Eye (tissue), 1 donor: Measurements from ENCODE around the gene EIF4EBP2.

Source experiments
- DNase-seq: peaks from one replicate; pipeline ENCODE4 v3.0.0-alpha.2; 2015

The EIF4EBP2 gene, protein sequence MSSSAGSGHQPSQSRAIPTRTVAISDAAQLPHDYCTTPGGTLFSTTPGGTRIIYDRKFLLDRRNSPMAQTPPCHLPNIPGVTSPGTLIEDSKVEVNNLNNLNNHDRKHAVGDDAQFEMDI

DNA sequence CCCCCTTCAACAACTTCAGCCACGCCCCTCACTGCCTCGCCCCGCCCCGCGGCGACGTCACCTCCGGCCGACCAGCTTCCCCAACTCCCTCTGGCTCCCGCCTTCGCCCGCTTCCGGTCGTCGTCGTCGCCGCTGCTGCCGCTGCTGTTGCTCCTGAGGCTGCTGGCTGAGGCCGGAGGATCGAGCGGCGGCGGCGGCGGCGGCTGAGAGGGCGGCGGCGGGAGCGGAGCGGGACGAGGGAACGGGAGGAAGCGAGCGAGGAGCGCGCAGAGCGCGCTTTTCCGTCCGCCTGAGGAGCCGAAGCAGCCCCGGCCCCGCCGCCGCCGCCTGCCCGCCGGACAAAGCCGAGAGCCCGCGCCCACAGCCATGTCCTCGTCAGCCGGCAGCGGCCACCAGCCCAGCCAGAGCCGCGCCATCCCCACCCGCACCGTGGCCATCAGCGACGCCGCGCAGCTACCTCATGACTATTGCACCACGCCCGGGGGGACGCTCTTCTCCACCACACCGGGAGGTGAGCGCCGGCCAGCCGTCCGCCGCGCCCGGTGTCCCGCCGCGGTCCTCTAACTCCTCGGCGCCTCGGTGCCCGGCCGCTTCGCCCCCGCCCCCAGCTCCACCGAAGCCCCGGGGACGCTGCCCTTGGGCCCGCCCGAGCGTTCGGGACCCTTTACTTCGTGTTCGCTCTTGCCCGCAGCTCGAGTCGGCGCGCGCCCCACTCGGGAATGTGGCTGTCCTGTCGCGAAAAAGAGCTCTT, at the start of gene EIF4EBP2:
TSS of gene EIF4EBP2 (plus strand) at position 110 of the 751 bp plus-strand sequence. CDS start at position 367, 257 bp downstream.
- DNase-seq: peak; percentile 99

DNA sequence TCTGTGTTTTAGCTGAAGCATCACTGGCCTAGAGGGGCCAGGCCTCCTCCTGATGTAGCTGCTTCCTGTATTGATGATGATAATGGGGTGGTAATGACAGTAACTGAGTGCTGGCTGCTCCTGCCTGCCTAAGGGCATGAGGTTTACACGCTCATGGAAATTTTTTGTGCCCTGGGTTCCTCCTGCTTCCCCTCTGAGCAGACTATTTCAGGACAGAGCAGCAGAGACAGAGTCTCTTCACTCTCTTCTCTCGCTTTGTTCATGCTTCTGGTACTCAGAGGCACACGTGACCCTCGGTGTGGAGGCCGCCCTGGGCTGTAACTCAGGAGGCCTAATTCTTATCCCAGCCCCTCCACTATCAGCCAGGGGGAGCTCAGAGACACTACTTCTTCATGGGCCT, 49.4 kb upstream of the EIF4EBP2 start:
- DNase-seq: peak; percentile 58

GRCh38 chr10:70355051-70356021, 48.6 kb upstream of the EIF4EBP2 start:
- peak; percentile 76 for DNase-seq

GRCh38 chr10:70357565-70357964, 46.4 kb upstream of the EIF4EBP2 start:
- no peak for DNase-seq

GRCh38 chr10:70358446-70358845, 45.5 kb upstream of the EIF4EBP2 start:
- DNase-seq: no peak

- DNase-seq: no peak
Measured at GRCh38 chr10:70359017-70359550, 44.9 kb upstream of the EIF4EBP2 start.

- no peak for DNase-seq
Measured at GRCh38 chr10:70360215-70360614, 43.7 kb upstream of the EIF4EBP2 start.

DNA sequence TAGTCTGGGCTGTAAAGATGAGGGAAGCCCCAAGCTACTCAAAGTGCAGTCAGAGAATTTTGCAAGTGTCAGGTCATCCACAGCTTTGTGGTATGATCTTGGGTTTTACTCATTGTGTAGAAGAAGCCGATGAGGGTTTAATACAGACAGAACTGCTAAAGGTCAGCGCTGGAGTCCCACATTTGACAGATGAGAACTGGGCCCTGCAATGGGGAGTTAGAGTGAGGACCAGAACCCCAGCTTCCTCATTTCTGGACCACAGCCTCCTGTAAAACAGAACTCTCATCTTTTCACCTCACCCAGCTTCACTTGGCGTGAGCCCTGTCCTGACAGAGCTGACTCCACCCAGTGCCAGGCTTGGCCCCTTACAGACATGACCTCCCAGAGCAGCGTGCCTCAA, 41.6 kb upstream of the EIF4EBP2 start:
- DNase-seq: no peak

GRCh38 chr10:70363292-70363691, 40.7 kb upstream of the EIF4EBP2 start:
- DNase-seq: no peak

GRCh38 chr10:70363971-70364771, 39.8 kb upstream of the EIF4EBP2 start:
- DNase-seq: peak; percentile 95

DNA sequence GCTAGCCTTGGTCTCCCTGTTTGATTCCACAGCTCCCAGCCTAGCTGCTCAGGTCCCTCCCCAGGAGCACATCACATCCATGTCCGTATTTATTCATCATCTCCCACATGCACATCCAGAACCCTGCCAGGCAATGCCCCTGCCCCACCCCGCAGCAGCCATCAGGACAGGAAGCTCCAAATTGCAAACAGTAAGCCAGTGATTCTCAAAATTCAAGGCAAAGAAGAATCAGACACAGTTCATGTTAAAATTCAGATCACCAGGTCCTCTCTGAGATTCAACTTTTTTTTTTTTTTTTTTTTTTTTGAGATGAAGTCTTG, 39.2 kb upstream of the EIF4EBP2 start:
- DNase-seq: no peak

DNA sequence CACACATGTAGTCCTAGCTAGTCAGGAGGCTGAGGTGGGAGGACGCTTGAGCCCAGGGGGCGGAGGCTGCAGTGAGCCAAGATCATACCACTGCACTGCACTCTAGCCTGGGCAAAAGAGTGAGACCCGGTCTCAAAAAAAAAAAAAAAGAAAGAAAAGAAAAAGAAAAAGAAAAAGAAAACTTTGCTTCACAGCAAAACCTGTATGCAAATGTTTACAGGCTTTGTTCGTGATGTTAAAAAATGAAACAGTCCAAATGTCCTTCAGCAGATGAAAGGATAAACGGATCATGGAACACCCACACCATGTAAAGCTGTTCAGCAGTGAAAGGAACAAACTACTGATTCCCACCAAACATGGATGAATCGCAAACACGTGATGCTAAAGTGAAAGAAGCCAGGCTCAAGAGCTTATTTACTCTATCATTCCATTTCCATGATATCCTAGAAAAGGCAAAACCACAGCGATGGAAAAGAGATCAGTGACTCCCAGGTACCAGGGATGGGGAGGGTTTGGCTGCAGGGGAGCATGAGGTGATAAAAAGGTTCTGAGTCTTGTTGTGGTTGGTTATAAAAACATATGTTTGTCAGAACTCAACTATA, 36.6 kb upstream of the EIF4EBP2 start:
- DNase-seq: no peak

DNA sequence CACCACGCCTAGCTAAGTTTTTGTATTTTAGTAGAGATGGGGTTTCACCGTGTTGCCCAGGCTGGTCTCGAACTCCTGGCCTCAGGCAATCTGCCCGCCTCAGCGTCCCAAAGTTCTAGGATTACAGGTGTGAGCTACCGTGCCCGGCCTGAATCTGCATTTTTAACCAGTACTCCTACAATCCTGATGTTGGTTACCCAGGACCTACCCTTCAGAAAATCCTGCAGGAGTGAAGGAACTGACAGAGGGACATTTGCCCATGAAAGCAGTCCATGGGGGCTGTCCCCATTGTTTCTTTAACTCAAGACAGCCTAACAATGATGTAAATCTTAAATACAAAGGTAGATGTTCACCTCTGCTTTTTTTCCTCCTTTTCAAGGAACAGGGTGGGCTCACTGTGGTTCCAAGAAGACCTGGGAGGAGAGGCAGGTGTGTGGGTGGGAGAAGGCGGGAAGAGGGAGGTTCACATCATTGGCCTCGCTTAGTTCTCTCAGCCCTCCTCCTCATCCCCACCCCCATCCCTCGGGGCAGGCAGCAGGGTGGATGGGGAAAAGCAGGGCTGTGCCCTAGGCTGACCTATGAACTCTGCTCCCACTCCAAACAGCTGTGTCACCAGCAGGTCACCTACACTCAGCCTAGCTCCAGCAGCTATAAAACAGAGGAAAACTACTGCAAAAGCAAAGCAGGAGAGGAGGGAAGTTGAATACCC, 35.0 kb upstream of the EIF4EBP2 start:
- DNase-seq: no peak

DNA sequence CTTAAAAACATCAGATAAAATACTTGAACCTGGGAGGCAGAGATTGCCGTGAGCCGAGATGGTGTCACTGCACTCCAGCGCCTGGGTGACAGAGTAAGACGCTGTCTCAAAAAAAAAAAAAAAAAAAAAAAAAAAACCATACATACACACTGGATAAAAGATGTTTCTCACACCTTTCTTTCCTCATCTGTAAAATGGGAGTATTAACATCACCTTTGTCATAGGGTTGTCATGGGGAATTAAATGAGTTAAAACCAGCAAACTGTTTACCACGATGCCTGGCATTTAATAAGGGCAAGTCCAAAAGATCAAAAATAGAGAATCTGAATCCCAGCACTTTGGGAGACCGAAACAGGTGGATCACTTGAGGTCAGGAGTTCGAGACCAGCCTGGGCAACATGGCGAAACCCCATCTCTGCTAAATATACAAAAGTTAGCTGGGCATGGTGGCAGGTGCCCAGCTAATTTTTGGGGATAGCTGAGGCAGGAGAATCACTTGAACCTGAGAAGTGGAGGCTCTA, 34.4 kb upstream of the EIF4EBP2 start:
- DNase-seq: no peak

- DNase-seq: no peak
Measured at GRCh38 chr10:70370766-70371165, 33.2 kb upstream of the EIF4EBP2 start.

GRCh38 chr10:70371846-70372245, 32.1 kb upstream of the EIF4EBP2 start:
- DNase-seq: no peak

- no peak for DNase-seq
Measured at GRCh38 chr10:70374775-70375614, 28.9 kb upstream of the EIF4EBP2 start.

- no peak for DNase-seq
Measured at GRCh38 chr10:70376436-70377378, 27.2 kb upstream of the EIF4EBP2 start.

DNA sequence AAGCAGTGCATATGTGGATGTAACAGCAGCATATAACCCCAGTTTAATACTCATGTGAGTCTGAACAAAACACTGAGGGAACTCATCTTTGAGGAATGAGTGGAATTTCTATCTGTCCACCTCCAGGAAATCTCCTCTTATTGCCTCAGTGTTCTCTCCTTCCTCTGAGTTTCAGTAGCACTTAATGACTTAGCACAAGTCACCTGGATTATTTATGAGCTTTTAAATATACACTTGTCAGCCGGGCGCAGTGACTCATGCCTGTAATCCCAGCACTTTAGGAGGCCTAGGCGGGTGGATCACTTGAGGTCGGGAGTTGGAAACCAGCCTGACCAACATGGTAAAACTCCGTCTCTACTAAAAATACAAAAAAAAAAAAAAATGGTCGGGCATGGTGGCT, 25.8 kb upstream of the EIF4EBP2 start:
- DNase-seq: peak; percentile 23
